GM18861 (cell line): Measurements from ENCODE around the gene NME7.

ENCODE experiments used
- ATAC-seq: cut with Tn5 transposase; IDR thresholded peaks from one replicate; pipeline ENCODE4 v1.9.1; 2021; ENCODE audit not compliant: unreplicated experiment

NME7 gene

GRCh38 chr1:169110689-169111447 is 256.7 kb downstream of the NME7 start:
- no peak for ATAC-seq

DNA sequence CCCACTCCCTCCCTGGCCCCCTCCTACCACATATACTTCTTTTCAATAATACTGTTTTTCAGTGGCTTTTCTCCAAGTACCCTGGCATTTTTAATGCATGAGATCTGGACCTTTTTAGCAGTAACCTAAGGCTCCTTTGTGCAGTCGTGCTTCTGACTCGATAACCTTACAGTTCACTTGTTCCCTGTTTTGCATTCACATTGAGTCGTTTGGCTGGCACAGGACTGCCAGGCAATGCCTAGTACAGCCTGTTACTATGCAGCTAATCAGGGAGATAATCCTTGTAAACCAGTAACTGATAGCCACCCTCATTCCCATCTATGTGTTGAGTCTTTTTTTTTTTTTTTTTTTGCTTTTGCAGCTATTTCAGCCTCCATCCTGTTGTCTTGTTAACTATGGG is 257.4 kb downstream of the NME7 start:
- ATAC-seq = no peak

GRCh38 chr1:169109561-169110134 is 257.9 kb downstream of the NME7 start:
- ATAC-seq = no peak

- ATAC-seq = no peak
Observed at GRCh38 chr1:169108863-169109560, 258.6 kb downstream of the NME7 start.

GRCh38 chr1:169108223-169108622 is 259.4 kb downstream of the NME7 start:
- ATAC-seq = no peak

- no peak for ATAC-seq
Observed at GRCh38 chr1:169107603-169108208, 259.9 kb downstream of the NME7 start.

GRCh38 chr1:169106921-169107602 is 260.5 kb downstream of the NME7 start:
- ATAC-seq = no peak

- ATAC-seq = peak; percentile 71
Observed at GRCh38 chr1:169106095-169106920, 261.3 kb downstream of the NME7 start, which contains the start of gene ATP1B1. TSS of gene ATP1B1 (plus strand) at chr1:169106690. CDS start at chr1:169106830, 140 bp downstream.

- ATAC-seq = peak; percentile 10
Observed at GRCh38 chr1:169105434-169106094, 262.0 kb downstream of the NME7 start.

DNA sequence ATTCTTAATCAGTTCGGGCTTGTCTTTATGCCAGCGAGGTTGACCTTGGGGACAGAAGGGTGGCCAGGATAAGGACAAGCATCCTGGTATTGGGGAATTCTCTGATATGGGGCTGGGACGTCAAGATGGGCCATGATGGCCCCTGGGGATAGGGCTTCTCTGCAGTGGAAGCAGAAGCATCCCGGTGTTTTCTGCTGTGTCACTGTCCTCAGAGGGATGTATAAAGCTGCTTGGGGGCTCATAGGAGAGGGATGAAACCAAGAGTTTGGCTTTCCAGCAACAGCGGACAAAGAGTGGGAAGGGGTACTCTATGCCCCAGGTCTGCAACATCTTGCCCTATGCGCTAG is 262.5 kb downstream of the NME7 start:
- ATAC-seq = no peak

DNA sequence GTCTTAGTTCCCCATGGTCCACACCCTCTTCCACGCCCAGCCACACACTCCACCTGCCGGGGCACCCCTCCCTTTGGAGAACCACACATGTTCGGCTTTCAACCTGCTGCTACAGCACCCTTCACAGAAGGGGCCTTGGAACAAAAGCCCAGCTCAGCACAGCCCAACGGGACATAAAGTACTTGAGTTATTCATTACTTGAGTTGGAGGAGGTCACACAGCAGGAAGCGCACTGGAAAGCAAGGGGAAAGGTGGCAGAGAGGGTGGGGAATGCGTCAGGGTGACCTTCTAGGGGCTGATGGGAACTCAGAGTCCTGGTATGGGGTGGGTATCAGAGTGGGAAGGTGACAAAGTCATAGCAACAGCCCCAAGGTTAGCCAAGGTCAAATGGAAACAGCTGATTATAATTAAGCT is 264.1 kb downstream of the NME7 start:
- ATAC-seq = no peak

DNA sequence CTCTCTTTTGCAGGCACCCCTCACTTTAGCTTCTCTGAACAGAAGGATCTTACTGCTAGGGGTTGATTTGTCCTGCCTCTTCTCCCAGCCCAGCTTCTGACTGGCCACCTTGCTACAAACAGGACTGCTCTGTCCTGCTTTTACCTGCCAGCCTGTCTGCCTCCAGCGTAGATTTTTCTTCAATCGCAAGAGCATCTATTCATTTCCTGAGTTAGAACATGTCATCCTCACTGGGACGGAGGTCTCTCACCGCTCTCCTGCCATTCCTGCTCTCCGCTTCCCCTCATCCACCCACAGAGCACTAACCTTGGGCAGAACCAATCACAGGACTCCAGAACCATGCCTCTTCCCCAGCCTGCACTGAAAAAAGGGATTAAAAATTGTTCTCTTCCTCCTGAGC is 264.6 kb downstream of the NME7 start:
- ATAC-seq = no peak

GRCh38 chr1:169102567-169102966 is 265.0 kb downstream of the NME7 start:
- no peak for ATAC-seq

- ATAC-seq = no peak
Observed at GRCh38 chr1:169100651-169101088, 266.9 kb downstream of the NME7 start.

DNA sequence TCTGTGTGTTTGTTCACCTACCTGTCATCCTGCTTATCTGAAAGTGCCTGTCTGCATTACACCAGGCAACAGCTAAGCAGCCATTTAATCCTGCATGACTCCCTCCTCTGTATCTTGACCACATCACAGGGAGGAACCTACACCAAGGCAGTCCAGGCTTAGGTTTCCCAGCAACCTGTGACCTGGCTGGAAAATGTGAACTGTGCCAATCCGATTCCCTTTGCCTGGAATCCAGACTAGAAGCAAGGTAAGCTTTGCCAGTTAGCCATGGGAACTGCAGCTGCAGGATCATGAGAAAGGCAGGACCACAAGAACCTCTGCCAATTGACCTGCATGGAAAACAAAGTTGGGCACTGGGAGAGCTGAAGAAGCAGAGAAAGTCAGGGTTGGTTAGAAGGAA is 267.4 kb downstream of the NME7 start:
- no peak for ATAC-seq

DNA sequence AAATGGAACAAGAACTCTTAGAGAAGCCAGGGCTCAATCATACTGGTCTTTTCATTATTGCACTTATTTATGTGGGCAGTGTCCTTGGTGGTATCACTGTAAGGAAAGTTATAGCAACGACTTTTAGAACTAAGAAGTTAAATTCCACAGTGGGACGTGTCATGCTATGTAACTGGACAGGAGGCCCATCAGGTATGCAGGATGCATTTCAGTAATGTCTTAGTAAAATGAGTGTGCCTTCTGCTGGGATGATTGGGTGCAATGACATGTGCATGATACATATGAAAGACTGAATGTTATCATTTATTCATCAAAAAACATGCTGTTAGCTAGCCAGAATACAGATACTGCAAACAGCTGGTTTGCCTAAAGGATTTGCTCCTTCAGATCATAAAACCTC is 268.0 kb downstream of the NME7 start:
- ATAC-seq = no peak

- ATAC-seq = no peak
Observed at GRCh38 chr1:169098380-169098779, 269.2 kb downstream of the NME7 start.

DNA sequence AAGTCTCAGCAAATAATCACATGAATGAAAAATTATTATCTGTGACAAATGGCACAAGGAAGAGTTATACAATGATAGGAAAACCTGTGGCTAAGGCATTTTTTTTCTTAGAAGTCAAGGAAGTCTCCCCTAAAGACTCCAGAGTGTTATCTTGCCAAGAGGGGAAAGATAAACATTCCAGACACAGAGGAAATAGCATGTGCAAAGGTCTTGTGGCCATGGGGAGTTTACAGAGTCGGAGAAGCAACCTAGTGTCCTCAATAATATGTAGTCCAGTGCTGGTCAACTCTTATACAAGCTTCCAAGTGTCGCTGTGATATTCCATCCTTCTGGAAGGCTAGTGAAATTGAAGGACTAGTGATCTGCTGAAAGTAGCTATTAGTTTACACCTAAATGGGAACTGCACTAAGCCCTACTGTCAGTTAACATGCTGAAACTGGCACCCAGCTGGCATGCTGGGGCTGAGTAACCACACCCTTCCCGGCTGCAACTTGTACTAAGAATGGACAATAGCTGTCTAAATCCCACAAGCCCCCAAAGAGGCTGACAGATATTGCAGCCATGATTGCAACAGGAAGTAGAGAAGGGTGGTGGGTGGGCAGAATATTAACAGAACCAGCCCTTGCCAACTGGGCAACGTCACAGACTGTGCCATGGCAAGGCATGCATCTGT is 272.6 kb downstream of the NME7 start:
- ATAC-seq = no peak

GRCh38 chr1:169092399-169092798 is 275.2 kb downstream of the NME7 start:
- no peak for ATAC-seq
